K562 (cell line): ENCODE measurements around the gene FRMD5. TPM values are rescaled to one million over a fixed set of nuclear protein-coding genes. Genes with fewer than 3 reads are reported as not detected.
A peak's percentile ranks its signal among the peaks of the same experiment; 100 is the strongest.

Source experiments
- ATAC-seq: fragments of 200-7000 bp; cut with Tn5 transposase; 3 replicates; pipeline ENCODE4 v1.9.1; 2020; ENCODE audit warnings: moderate library complexity
- Bru-seq: library from RNA; stranded (reverse); fragments of 400-500 nt; gene quantifications from one replicate; lab custom pipeline; 2021; lab: Mats Ljungman, UMichigan
- BruChase-seq, 2 experiments: library from RNA; stranded (reverse); fragments of 400-500 nt; gene quantifications; one replicate each; lab custom pipeline; 2021; lab: Mats Ljungman, UMichigan
- BruUV-seq: library from RNA; stranded (reverse); fragments of 400-500 nt; replicated peaks from 2 replicates; lab custom pipeline; 2021; lab: Mats Ljungman, UMichigan
- CTCF ChIA-PET: fragments of 300-600 bp; formaldehyde crosslinking; extraction: SDS; loops from one replicate; lab custom pipeline; 2021; ENCODE audit warnings: low intra/inter-chr PET ratio; lab: Yijun Ruan, JAX
- POLR2A ChIA-PET: fragments of 300-600, 350-650 bp; sonication (Branson Sonifier 250); formaldehyde crosslinking; extraction: SDS; loops from one replicate; lab custom pipeline; 2021; ENCODE audit warnings: antibody characterized with exemption, inconsistent platforms; lab: Yijun Ruan, JAX
- DNase-seq, 4 experiments: peaks; one replicate each; pipeline versions ENCODE4 v3.0.0 to v3.0.0-alpha.2; 2011 to 2018; ENCODE audit warnings: low spot score in 3 of 4, mixed read lengths in 3 of 4; ENCODE audit errors: extremely low read depth in 1 of 4
- FAIRE-seq: peaks from 2 replicates; lab custom pipeline; 2011; peaks lifted over from hg19 to GRCh38; lab: Jason Lieb, UNC
- H2AFZ ChIP-seq: 2 replicates; pipeline ENCODE4 v1.6.0; 2011; ENCODE audit warnings: low read depth, low read length, control low read depth, inconsistent platforms
- H3K27ac ChIP-seq: fragments of 200-600 bp; 3 replicates; pipeline ENCODE4 v1.8.0; 2011; ENCODE audit warnings: low read depth, mild to moderate bottlenecking, control low read depth, inconsistent platforms, low read length, moderate library complexity, mixed read lengths; ENCODE audit errors: extremely low read depth
- H3K27me3 ChIP-seq, 2 experiments: fragments of 300-600 bp in 1 of 2; 2 replicates in 1 of 2; 3 replicates in 1 of 2; pipeline versions ENCODE4 v1.6.0 to v1.8.0; 2011; ENCODE audit warnings: inconsistent platforms in 2 of 2, low read length in 2 of 2, mild to moderate bottlenecking in 1 of 2, mixed read lengths in 1 of 2, moderate library complexity in 1 of 2; ENCODE audit not compliant: control insufficient read depth in 2 of 2, insufficient read depth in 2 of 2
- H3K36me3 ChIP-seq: fragments of 300-600 bp; 3 replicates; pipeline ENCODE4 v1.8.0; 2011; ENCODE audit warnings: mild to moderate bottlenecking, low read length, inconsistent platforms; ENCODE audit not compliant: control insufficient read depth, insufficient read depth
- H3K4me1 ChIP-seq, 2 experiments: fragments of 200-600 bp in 1 of 2; replicated peaks in 1 of 2; 2 replicates in 1 of 2; 3 replicates in 1 of 2; pipeline versions ENCODE4 v1.5.1 to v1.8.0; 2011; ENCODE audit warnings: inconsistent platforms in 2 of 2, low read length in 2 of 2, mild to moderate bottlenecking in 1 of 2, mixed read lengths in 1 of 2, moderate library complexity in 1 of 2; ENCODE audit not compliant: control insufficient read depth in 2 of 2, insufficient read depth in 2 of 2
- H3K4me2 ChIP-seq: 2 replicates; pipeline ENCODE4 v1.6.1; 2011; ENCODE audit warnings: low read length, control low read depth, inconsistent platforms, mixed read lengths; ENCODE audit not compliant: insufficient read depth
- H3K4me3 ChIP-seq: fragments of 200-600 bp; sonication (generic), shearing (Covaris generic); 2 replicates; pipeline ENCODE4 v1.5.1; 2016; ENCODE audit warnings: control low read depth, inconsistent platforms
- H3K79me2 ChIP-seq: fragments of 200-600 bp; 3 replicates; pipeline ENCODE4 v1.8.0; 2011; ENCODE audit warnings: low read length, inconsistent platforms; ENCODE audit not compliant: control insufficient read depth, insufficient read depth
- H3K9ac ChIP-seq, 2 experiments: 2 replicates each; pipeline versions ENCODE4 v1.6.0 to v1.6.1; 2011; ENCODE audit warnings: low read depth in 2 of 2, low read length in 2 of 2, control low read depth in 1 of 2, inconsistent platforms in 1 of 2, mild to moderate bottlenecking in 1 of 2, mixed read lengths in 1 of 2; ENCODE audit not compliant: insufficient read depth in 1 of 2
- H3K9me1 ChIP-seq: one replicate; pipeline ENCODE4 v1.6.0; 2011; ENCODE audit warnings: inconsistent platforms, mild to moderate bottlenecking, low read length, moderate library complexity; ENCODE audit not compliant: control insufficient read depth, insufficient read depth
- H3K9me3 ChIP-seq: replicated peaks from 2 replicates; pipeline ENCODE4 v1.5.1; 2011; ENCODE audit warnings: low read depth, low read length, inconsistent platforms; ENCODE audit not compliant: control insufficient read depth, insufficient read depth
- H4K20me1 ChIP-seq: replicated peaks from 2 replicates; pipeline ENCODE4 v1.6.1; 2011; ENCODE audit warnings: low read length, inconsistent platforms, mixed read lengths; ENCODE audit not compliant: control insufficient read depth, insufficient read depth
- ESRRA ChIP-seq: fragments of 450-650 bp; IDR thresholded peaks from 2 replicates; pipeline ENCODE4 v1.6.1; 2014; ENCODE audit warnings: low read depth, mild to moderate bottlenecking, moderate library complexity, borderline replicate concordance
- FOXA1 ChIP-seq: fragments of 450-650 bp; IDR thresholded peaks from 2 replicates; pipeline ENCODE4 v1.6.1; 2016; ENCODE audit warnings: mild to moderate bottlenecking, borderline replicate concordance
- IRF1 ChIP-seq: sonication (generic); formaldehyde crosslinking; IDR thresholded peaks from 2 replicates; pipeline ENCODE4 v1.8.0; 2022; ENCODE audit warnings: missing genetic modification reagents, mild to moderate bottlenecking, borderline replicate concordance
- MCM3 ChIP-seq: fragments of 450-650 bp; IDR thresholded peaks from 2 replicates; pipeline ENCODE4 v1.6.1; 2016
- NFYB ChIP-seq: IDR thresholded peaks from 2 replicates; pipeline ENCODE4 v1.6.1; 2011; ENCODE audit warnings: mild to moderate bottlenecking, moderate library complexity; ENCODE audit not compliant: insufficient read length; ENCODE audit errors: extremely low read depth
- PBX2 ChIP-seq, 2 experiments: IDR thresholded peaks in 1 of 2; conservative IDR thresholded peaks in 1 of 2; 2 replicates each; pipeline ENCODE4 v1.6.1; 2016; ENCODE audit warnings: low read depth in 2 of 2, mild to moderate bottlenecking in 1 of 2, missing compliant biosample characterization in 1 of 2, missing genetic modification characterization in 1 of 2, moderate library complexity in 1 of 2
- RHOXF2B ChIP-seq: fragments of 250-450 bp; sonication (Bioruptor Pico); conservative IDR thresholded peaks from 2 replicates; pipeline ENCODE4 v1.5.1; 2021
- SIN3A ChIP-seq, 2 experiments: fragments of 150-350 bp in 1 of 2; IDR thresholded peaks; 2 replicates each; pipeline ENCODE4 v1.6.1; 2011 to 2016; ENCODE audit warnings: borderline replicate concordance in 2 of 2, low read depth in 2 of 2, low read length in 2 of 2, mild to moderate bottlenecking in 2 of 2, moderate library complexity in 2 of 2; ENCODE audit not compliant: control insufficient read depth in 1 of 2
- YBX1 ChIP-seq: fragments of 450-650 bp; IDR thresholded peaks from 2 replicates; pipeline ENCODE4 v1.7.1; 2016; ENCODE audit warnings: mild to moderate bottlenecking
- ZNF431 ChIP-seq: sonication (generic); formaldehyde crosslinking; IDR thresholded peaks from 2 replicates; pipeline ENCODE4 v1.8.0; 2022; ENCODE audit warnings: mild to moderate bottlenecking, missing genetic modification reagents
- ZNF444 ChIP-seq: fragments of 250-450 bp; sonication (Bioruptor Pico); IDR thresholded peaks from 2 replicates; pipeline ENCODE4 v1.4.0; 2020; ENCODE audit warnings: mild to moderate bottlenecking, moderate library complexity
- ZNF586 ChIP-seq: fragments of 450-650 bp; formaldehyde crosslinking; conservative IDR thresholded peaks from 2 replicates; pipeline ENCODE4 v1.4.0; 2020; ENCODE audit warnings: mild to moderate bottlenecking, moderate library complexity
- ZNF589 ChIP-seq: fragments of 200-800 bp; sonication (Bioruptor generic); IDR thresholded peaks from 2 replicates; pipeline ENCODE4 v1.6.1; 2016; ENCODE audit warnings: low read depth, missing genetic modification characterization, missing compliant biosample characterization
- ZNF717 ChIP-seq: fragments of 250-450 bp; sonication (Bioruptor Pico); IDR thresholded peaks from 2 replicates; pipeline ENCODE4 v1.5.0; 2021
- ZSCAN29 ChIP-seq: fragments of 450-650 bp; IDR thresholded peaks from 2 replicates; pipeline ENCODE4 v1.6.1; 2017
- WGBS: fragments of 100-300 bp; shearing (Covaris generic); methylation state at CpG from one replicate; pipeline ENCODE4 v1.1.6; 2016; ENCODE audit warnings: low coverage, mixed read lengths; ENCODE audit not compliant: insufficient coverage; ENCODE audit errors: missing lambda C conversion rate; 5-methylcytosine and 5-hydroxymethylcytosine counted together
- in situ Hi-C: fragments of 300-500 bp; cut with MboI; formaldehyde crosslinking; loops from 4 replicates; pipeline ENCODE4 v1.15.0; 2018; ENCODE audit warnings: inconsistent platforms, mixed read lengths
- intact Hi-C: fragments of 100-400 bp; cut with micrococcal nuclease; formaldehyde crosslinking; loops from 2 replicates; pipeline ENCODE4 v1.14.2; 2022
- long read RNA-seq, 3 experiments: library from polyadenylated mRNA in 2 of 3; library from RNA in 1 of 3; unstranded in 2 of 3; stranded (forward) in 1 of 3; transcript quantifications; one replicate each; pipeline ENCODE4 v2.0.0, GENCODE V29; 2019 to 2022
- polyA minus RNA-seq, 3 experiments: library from RNA; depleted of rRNA, polyadenylated mRNA; stranded (reverse); fragments of >200 nt; gene quantifications; 2 replicates each; pipeline ENCODE4 v1.2.3, GENCODE V29; 2011
- polyA plus RNA-seq, 8 experiments: library from polyadenylated mRNA; depleted of rRNA in 4 of 8; stranded (reverse) in 5 of 8; unstranded in 3 of 8; fragments of >200 nt; fragmentation: Nextera tagmentation in 2 of 8; fragmentation: Illumina TruSeq in 1 of 8; extraction: Ambion mirVana in 2 of 8; extraction: Trizol in 1 of 8; gene quantifications; 2 replicates each; pipeline versions ENCODE4 v1.2.1 to v1.2.3, GENCODE V29; 2011 to 2014; ENCODE audit warnings: inconsistent platforms in 1 of 8, missing spikeins in 1 of 8
- total RNA-seq, 7 experiments: library from RNA; depleted of rRNA in 6 of 7; stranded (reverse); fragments of >200 nt in 6 of 7; fragmentation: Illumina TruSeq in 2 of 7; extraction: Trizol in 2 of 7; gene quantifications; 2 replicates each; pipeline versions ENCODE4 v1.2.1 to v1.2.3, GENCODE V29; 2011 to 2021; ENCODE audit warnings: low replicate concordance in 1 of 7

The FRMD5 gene
- 0.09 TPM in 1 of 2 replicates, not detected in the other for total RNA-seq (2011; cell fraction: chromatin; rRNA removed; ENCODE audit: low replicate concordance)
- under 0.01 TPM in 1 of 2 replicates, not detected in the other for total RNA-seq (2011; cell fraction: nucleolus; rRNA removed)
- total RNA-seq (2011; cell fraction: nucleoplasm; rRNA removed) = 0.07 TPM in 1 of 2 replicates, not detected in the other
- total RNA-seq (2014; rRNA removed) = 0.29 TPM in 1 of 2 replicates, not detected in the other
- total RNA-seq (2014; rRNA removed; fragmentation: Illumina TruSeq; extraction: Trizol) = not detected in 2 replicates
- total RNA-seq (2015; rRNA removed; fragmentation: Illumina TruSeq; extraction: Trizol) = not detected in 2 replicates
- total RNA-seq (2021) = not detected in 2 replicates
- not detected in 2 replicates for polyA plus RNA-seq (2011; rRNA removed)
- not detected in 2 replicates for polyA plus RNA-seq (2011; cell fraction: cytosol; rRNA removed)
- not detected in 2 replicates for polyA plus RNA-seq (2011; cell fraction: nucleus; rRNA removed)
- 0.08 and 0.25 TPM in 2 replicates for polyA plus RNA-seq (2012)
- not detected in 2 replicates for polyA plus RNA-seq (2014; fragmentation: Illumina TruSeq; extraction: Trizol)
- under 1 TPM; 0.13 to 0.38 TPM for polyA plus RNA-seq (2014; fragmentation: Nextera tagmentation; extraction: Ambion mirVana)
- polyA plus RNA-seq (2014; rRNA removed) = not detected in 2 replicates
- not detected in 2 replicates for polyA minus RNA-seq (2011; rRNA and poly(A)+ RNA removed)
- polyA minus RNA-seq (2011; cell fraction: cytosol; rRNA and poly(A)+ RNA removed) = not detected in 2 replicates
- not detected in 2 replicates for polyA minus RNA-seq (2011; cell fraction: nucleus; rRNA and poly(A)+ RNA removed)
- Bru-seq, nascent RNA = percentile 11 among the genes with signal in this experiment
- percentile 12 among the genes with signal in this experiment for BruChase-seq, experiment 1, labeled RNA remaining after a 2-hour chase
- percentile 14 among the genes with signal in this experiment for BruChase-seq, experiment 2, labeled RNA remaining after a 6-hour chase
- long read RNA-seq, experiment 1, partial matches to known transcripts = 0 of 15 reads
- long read RNA-seq, experiment 1, other reads (novel, unspliced or antisense) = 15 of 15 reads
- long read RNA-seq, experiment 2 = 0 reads
- long read RNA-seq, experiment 3 = 0 reads

- POLR2A ChIA-PET = interaction anchor here (0.7 kb wide), 1 partner anchor 92 kb away, joined by 3 read pairs; no protein-coding TSS in a partner anchor
- FAIRE-seq = no peak
- BruUV-seq = no TSS peak
- TF ChIP-seq MCM3 (no peak), ZNF586 (CRISPR knock-in tag) (no peak), YBX1 (no peak), ZNF444 (CRISPR knock-in tag) (no peak), ZNF431 (CRISPR knock-in tag) (no peak), ESRRA (no peak), NFYB (peak; percentile 13), PBX2 (CRISPR knock-in tag; IDR thresholded peaks at IDR 0.05; ENCODE audit: low read depth) (peak; percentile 39; the same call in 1 of the 2 replicates), PBX2 (tag; conservative IDR thresholded peaks at IDR 0.05; ENCODE audit: low read depth) (peak; percentile 67), ZNF717 (CRISPR knock-in tag) (no peak), FOXA1 (no peak), ZNF589 (CRISPR knock-in tag) (no peak), ZSCAN29 (no peak), IRF1 (CRISPR knock-in tag) (no peak), SIN3A (IDR thresholded peaks at IDR 0.05; ENCODE audit: borderline replicate concordance in 2 of 2, control insufficient read depth in 1 of 2, low read depth in 2 of 2, low read length in 2 of 2) (no peak), RHOXF2B (CRISPR knock-in tag) (no peak)
Measured at GRCh38 chr15:44195151-44195740, at the start of gene FRMD5. Gene FRMD5 (minus strand): TSS chr15:44195271.

More at GRCh38 chr15:44195151-44195740, at the start of gene FRMD5:
- Histone ChIP-seq H3K27ac (no peak within 1 kb of the TSS), H3K9me3 (no peaks in the 10 kb centered on the region), H3K4me3 (no peak within 1 kb of the TSS), H3K9me1 (no peaks in the 10 kb centered on the region), H3K79me2 (no peaks in the 10 kb centered on the region), H3K27me3 (peaks cover 18 to 36% of the 10 kb centered on the region in 2 experiments), H3K9ac (no peak within 1 kb of the TSS; a peak in 1 of 4 replicates), H3K4me2 (no peak within 1 kb of the TSS), H3K36me3 (no peaks in the 10 kb centered on the region), H3K4me1 (peaks cover 0 to 13% of the 10 kb centered on the region in 2 experiments; a peak in 3 of 5 replicates), H4K20me1 (no peaks in the 10 kb centered on the region), H2AFZ (no peak within 1 kb of the TSS)
- intact Hi-C loops (no loop called here), in situ Hi-C loops (no loop called here)
- CTCF ChIA-PET = no interaction called here
- ATAC-seq = peak; percentile 92
- 35% methylated on average over 28 of the region's 43 CpGs for WGBS
- peak; percentile 8 to 56 (median 22) for DNase-seq
